Stimulated activated CD8-positive, alpha-beta memory T cell treated with anti-CD3 and anti-CD28 coated beads, Interleukin-15, amount 100 ng/mL, for 48 hours (primary cell): ENCODE data around the gene BRINP1.
"Not testable (repeated sequence)": the region's sequence is repeated elsewhere in the genome, so short reads cannot be mapped to it uniquely, and the experiment has no call there.

Source experiments
- DNase-seq, 2 donors: peaks; one replicate each; pipeline ENCODE4 v3.0.0-alpha.2; 2020; ENCODE audit warnings: low read depth in 2 of 2

Gene BRINP1

DNA sequence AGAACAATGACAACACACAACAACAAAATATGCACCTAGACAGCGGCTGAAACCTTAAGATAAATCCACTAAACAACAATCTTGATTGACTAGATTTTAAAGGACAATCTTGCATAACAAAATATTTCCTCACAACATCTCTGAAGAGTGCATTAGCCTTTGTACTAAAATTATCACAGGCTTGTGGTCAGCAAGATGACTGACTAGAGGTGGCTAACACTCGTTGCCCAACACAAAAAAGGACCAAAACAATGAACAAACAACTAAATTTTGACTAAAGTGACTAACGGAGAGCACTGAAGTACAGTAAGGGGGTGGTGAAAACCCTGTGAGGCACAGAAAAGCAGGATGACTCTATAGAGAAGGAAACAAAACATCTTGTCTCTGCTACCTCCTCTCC, 183.9 kb downstream of the BRINP1 start:
- DNase-seq, result no peak

DNA sequence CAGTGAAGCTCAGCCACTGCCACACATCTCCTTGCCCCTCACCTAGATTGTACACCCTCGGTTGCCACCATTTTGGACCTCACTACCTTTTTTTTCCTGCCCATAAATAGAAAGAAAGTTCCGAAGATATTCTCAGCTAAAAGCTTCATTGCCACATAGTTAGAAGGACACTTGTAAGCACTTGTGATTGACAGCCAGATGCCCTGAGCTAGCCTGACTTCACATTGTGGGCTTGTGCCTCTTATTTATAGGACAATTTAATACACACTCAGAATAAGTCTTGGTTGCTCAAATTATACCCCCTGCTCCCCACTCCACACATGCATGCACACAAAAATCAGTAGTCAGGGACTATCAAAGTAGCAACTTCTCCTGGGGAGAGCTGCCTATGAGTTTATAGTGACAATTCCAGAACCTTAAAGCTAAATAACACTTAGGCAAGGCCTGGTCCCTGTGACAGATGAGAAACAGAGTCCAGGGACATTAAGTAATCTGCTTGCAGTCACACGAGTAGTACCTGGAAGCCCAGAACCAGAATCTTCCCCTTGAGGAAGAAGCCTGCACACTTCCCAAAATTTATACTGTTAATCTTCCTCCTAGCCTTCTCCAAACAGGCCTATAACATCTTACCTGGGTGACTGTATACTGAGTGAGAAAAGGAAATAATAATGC, 184.8 kb downstream of the BRINP1 start:
- DNase-seq, result no peak

DNA sequence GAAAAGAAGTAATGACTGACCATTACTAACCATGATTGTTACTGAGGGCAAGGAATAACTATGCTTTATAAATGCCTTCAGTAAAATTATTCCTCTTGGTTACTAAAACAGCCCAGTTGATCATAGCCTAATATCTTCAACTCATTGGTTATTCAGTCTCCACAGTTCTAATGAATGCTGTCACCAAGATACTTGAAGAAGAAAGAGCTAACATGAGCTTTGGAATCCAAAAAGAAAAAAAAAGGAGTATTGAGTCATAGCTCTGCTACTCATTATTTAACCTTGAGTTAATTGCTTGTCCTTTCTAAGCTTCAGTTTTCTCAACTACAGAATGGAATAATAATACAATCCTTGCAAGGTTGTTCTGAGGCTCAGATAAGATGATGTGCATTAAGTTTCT, 187.7 kb downstream of the BRINP1 start:
- DNase-seq, result no peak

- no peak for DNase-seq
Measured at GRCh38 chr9:119180897-119181296, 188.3 kb downstream of the BRINP1 start.

- no peak for DNase-seq
Measured at GRCh38 chr9:119179701-119180100, 189.5 kb downstream of the BRINP1 start.

DNA sequence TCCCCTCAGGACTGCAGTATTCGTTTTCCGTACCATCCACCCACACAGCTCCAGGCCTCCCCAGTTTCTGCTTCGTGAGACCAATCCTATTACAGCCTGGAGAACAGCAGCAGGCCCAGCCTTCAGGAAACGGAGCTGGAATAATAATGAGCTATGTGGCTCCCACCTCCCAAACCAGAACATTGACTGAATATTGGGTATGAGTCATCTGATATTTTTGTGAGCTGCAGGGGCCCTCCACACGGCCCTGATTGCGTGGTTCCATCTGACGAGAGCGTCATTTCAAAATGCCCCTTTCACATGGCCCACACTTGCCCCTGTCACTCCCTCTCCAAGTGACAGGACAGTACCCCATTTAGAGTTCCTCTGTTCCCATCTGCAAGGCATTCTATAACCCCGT, 192.0 kb downstream of the BRINP1 start:
- no peak for DNase-seq

DNA sequence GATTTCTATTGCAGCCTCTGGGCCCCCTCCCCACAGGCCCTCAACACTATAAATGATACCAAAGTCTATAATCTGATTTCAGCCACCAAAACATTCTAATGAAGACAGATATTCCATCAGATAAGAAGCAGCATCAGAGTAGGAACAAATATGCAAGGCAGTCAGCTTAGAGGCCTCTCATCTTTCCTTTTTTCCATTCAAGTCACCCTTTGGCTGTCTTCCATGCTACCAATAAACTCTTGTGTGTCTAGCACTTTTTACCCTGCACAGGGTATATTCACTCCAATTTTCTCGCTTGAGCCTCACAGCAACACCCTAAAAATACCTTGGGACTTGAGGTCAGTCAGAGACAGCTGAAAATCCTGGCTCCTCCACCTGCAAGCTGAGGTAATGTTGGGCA, 193.7 kb downstream of the BRINP1 start:
- DNase-seq, result no peak

DNA sequence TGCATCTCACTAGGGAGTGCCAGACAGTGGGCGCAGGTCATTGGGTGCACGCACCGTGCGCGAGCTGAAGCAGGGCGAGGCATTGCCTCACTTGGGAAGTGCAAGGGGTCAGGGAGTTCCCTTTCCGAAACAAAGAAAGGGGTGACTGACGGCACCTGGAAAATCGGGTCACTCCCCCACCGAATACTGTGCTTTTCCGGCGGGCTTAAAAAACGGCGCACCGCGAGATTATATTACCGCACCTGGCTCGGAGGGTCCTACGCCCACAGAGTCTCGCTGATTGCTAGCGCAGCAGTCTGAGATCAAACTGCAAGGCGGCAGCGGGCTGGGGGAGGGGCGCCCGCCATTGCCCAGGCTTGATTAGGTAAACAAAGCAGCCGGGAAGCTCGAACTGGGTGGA, 200.0 kb downstream of the BRINP1 start:
- not testable (repeated sequence) for DNase-seq

DNA sequence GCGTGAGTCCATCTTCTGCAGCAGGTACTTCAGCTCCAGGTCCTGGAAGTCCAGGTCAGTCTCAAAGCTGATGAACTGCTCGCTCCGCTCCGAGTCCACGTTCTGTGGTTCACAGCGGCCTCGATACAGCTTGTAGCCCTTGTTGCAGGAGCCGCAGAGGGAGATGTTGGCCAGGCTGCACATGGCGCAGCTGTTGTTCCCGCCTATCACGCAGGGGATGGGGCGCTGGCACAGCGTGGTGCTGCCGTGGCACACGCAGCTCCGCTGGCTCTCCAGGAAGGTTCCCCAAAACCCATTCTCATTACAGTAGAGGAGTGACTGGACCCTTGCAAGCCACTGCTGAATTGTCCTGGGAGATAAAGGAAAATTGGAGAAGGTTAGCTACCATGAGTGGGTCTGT, 201.4 kb downstream of the BRINP1 start:
- DNase-seq, result no peak

DNA sequence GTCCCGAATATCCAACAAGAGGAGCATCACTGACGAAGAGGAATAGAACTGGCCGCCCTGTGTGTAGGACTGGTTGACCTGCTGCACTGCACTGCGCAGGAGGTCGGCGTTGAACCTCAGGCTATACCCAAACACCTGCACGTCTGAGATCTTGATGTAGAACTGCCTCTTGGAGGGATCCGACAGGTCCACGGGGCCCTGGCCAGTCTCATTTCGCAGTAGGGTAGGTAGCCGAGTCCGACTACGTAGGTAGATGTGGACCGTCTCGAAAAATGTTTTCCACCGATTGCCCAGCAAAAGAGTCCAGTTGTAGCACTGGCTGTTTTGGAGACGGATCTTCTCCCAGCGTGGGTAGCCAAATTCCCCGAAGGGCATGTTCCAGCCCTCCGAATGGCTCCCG, 202.0 kb downstream of the BRINP1 start:
- no peak for DNase-seq

DNA sequence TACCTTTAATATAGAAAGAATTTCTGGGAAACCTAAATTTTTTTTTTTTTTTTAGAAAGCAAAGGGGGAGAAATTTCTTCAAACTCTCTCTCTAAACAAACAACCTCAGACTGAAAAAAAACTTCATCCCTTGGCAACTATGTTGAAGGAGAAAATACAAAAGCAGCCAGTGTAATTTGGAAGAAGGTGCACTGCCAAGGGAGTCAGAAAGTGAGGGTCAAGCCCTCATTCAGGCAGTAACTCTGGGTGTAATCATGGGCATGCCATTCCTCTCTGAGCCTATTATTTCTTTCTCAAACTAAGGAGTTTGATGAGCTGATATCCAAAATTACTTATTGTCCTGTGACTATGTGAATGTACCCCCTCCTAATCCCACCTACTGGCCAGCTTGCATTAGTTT, 203.1 kb downstream of the BRINP1 start:
- DNase-seq, result no peak

GRCh38 chr9:119165131-119165530, 204.1 kb downstream of the BRINP1 start:
- DNase-seq, result no peak

- DNase-seq, result no peak
Measured at GRCh38 chr9:119164716-119165115, 204.5 kb downstream of the BRINP1 start.

DNA sequence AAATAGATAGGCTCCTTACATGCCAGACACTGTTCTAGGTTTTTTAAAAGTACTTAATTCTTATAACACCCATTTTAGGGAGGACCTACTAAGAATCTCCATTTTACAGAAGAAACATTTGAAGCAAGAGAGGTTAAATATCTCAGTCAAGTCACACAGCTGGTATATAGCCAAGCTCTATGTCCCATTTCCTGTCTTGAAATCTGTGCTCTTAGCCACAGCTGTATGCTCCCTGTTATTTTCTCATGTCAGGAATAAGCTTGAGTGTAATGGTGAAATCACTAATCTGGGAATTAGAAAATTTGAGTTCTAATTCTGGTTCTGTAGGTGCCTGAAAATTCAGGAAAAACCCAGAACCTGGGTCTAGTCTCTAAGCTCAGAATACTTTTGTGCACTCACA, 208.7 kb downstream of the BRINP1 start:
- no peak for DNase-seq

GRCh38 chr9:119159386-119159785, 209.8 kb downstream of the BRINP1 start:
- no peak for DNase-seq

DNA sequence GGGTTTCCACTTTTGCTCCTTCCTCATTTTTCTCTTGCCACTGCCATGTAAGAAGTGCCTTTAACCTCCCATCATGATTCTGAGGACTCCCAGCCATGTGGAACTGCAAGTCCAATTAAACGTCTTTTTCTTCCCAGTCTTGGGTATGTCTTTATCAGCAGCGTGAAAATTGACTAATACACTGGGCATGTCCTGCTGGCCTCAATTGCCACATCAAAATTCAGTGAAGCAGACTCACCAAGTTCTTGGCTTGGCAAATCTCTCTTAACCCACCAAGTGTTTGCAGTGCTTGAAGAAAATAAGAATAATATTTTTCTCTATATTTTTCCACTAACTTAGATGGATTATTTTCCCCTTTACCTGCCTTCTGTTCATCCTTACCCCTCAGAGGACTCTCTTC, 212.0 kb downstream of the BRINP1 start:
- no peak for DNase-seq

DNA sequence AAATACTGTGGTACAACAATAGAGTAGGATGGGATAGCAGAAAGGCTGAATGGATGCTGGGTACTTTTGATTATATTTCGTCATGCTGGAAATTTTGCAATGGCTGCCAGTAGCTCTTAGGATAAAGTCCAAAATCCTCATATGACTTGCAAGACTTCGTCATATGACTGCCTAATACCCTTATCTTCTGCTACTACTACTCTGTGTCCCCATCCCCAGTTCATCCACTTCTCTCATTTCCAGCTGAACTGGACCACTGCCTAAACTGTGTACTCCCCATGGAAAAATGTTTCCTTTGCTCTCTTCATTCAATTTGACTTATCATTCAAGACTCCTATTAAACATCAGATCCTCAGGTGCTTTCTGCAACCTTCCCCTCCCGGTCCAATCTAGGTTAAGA, 212.9 kb downstream of the BRINP1 start:
- no peak for DNase-seq

GRCh38 chr9:119154527-119154926, 214.7 kb downstream of the BRINP1 start:
- DNase-seq, result no peak

DNA sequence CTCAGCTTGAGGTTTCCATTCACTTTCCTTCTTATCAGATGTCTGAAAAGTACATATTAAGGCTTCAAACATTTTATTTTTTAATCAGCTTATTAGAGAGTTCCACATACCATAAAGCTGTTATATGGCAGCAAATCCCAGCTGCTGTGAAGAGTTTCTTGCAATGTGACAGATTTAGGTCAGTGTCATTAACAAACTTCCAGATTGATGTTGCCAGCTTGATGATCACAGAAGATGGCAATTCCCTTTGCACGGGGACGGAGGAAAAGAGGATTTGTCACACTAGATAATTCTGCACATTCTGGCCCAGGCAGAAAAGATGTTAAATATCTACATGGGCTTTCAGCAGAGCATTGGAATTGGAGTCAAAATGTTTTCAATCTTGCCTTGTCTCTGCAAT, 215.8 kb downstream of the BRINP1 start:
- no peak for DNase-seq

- no peak for DNase-seq
Measured at GRCh38 chr9:119148855-119149254, 220.4 kb downstream of the BRINP1 start.

DNA sequence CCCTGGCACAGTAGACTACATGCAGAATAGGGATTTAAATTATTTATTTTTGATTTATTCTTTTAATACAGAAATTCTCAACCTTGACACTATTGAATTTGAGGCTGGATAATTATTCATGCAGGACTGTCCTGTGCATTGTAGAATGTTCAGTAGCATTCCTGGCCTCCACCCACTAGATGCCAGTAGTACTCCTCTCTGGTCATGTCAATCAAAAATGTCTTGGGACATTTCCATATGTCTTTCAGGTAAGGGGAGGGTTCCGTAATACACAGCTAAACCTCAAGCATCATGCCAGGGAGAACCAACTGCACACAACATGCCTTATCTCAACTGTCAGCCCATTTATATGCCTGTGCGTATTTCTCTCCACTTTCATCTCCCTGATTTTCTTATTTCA, 231.8 kb downstream of the BRINP1 start:
- no peak for DNase-seq

DNA sequence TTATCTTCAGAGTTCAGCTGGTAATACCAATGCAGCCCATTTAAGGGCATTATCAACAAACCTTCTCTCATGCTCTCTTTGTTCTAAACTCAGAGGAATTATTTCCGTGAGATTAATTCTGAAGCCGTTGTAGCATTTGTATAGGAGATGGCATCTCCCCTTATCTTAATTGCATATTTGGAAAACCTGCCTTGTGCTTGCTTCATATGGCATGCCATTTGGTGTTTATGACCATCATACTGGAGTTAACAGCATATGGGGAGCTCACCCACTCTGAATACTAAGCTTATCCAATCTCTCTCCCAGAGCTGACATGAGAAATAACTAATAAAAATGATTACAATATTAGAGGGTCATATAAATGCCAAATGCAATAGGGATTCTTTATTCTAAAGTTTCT, 243.2 kb downstream of the BRINP1 start:
- DNase-seq, result no peak

- DNase-seq, result no peak
Measured at GRCh38 chr9:119121899-119122298, 247.3 kb downstream of the BRINP1 start.

GRCh38 chr9:119117409-119117808, 251.8 kb downstream of the BRINP1 start:
- DNase-seq, result no peak
